ENCODE results near the gene FBXL2. TPM values are rescaled to one million over a fixed set of nuclear protein-coding genes. Genes with fewer than 3 reads are reported as not detected.

Gene FBXL2
- total RNA-seq, 1 donor from 2014 or later, result 23.3 TPM

GRCh38 chr3:33236005-33236404 lies 41.2 kb upstream of the FBXL2 start:
- no peaks in the 10 kb centered on the region for H3K9me3 Mint-ChIP-seq (ENCODE audit: unreplicated experiment)
- FAIRE-seq (no peak), DNase-seq (ENCODE audit: low read depth) (no peak)
- Histone ChIP-seq H3K4me2 (ENCODE audit: low read length) (no peak overlapping the region), H2AFZ (ENCODE audit: low read depth, low read length) (no peak overlapping the region), H3K79me2 (ENCODE audit: insufficient read depth, low read length) (no peaks in the 10 kb centered on the region), H3K27me3 (ENCODE audit: insufficient read depth, low read length) (no peaks in the 10 kb centered on the region), H4K20me1 (ENCODE audit: insufficient read depth, low read length) (no peaks in the 10 kb centered on the region), H3K27ac (ENCODE audit: low read depth, low read length) (no peak overlapping the region), H3K4me1 (ENCODE audit: insufficient read depth, low read length) (no peaks in the 10 kb centered on the region), H3K9me3 (ENCODE audit: insufficient read depth, low read depth, low read length) (no peaks in the 10 kb centered on the region), H3K36me3 (ENCODE audit: insufficient read depth, low read length) (no peaks in the 10 kb centered on the region), H3K9ac (ENCODE audit: low read length) (no peak overlapping the region), H3K4me3 (ENCODE audit: insufficient read depth, low read depth, low read length) (no peak overlapping the region)
- no peak for TF ChIP-seq CTCF (IDR thresholded peaks at IDR 0.05; ENCODE audit: insufficient read depth, low read depth, low read length)
- no peak for TF ChIP-seq EZH2 (IDR thresholded peaks at IDR 0.05; ENCODE audit: insufficient read depth, low read length)
- H3K36me3 Mint-ChIP-seq (ENCODE audit: low read depth, unreplicated experiment), result no peaks in the 10 kb centered on the region
- H3K27ac Mint-ChIP-seq (ENCODE audit: unreplicated experiment), result no peak overlapping the region
- no peaks in the 10 kb centered on the region for H3K4me1 Mint-ChIP-seq (ENCODE audit: low read depth, unreplicated experiment)
- no peak overlapping the region for H3K4me3 Mint-ChIP-seq (ENCODE audit: unreplicated experiment)
- peaks cover 8% of the 10 kb centered on the region for H3K27me3 Mint-ChIP-seq (ENCODE audit: low read depth, unreplicated experiment)

GRCh38 chr3:33237439-33237838 lies 39.8 kb upstream of the FBXL2 start:
- H3K27me3 ChIP-seq (ENCODE audit: insufficient read depth, low read length), result no peaks in the 10 kb centered on the region
- no peaks in the 10 kb centered on the region for H3K36me3 ChIP-seq (ENCODE audit: insufficient read depth, low read length)
- Mint-ChIP-seq H3K9me3 (ENCODE audit: unreplicated experiment) (peaks cover 2% of the 10 kb centered on the region), H3K27me3 (ENCODE audit: low read depth, unreplicated experiment) (peaks cover 2% of the 10 kb centered on the region), H3K36me3 (ENCODE audit: low read depth, unreplicated experiment) (no peaks in the 10 kb centered on the region), H3K4me3 (ENCODE audit: unreplicated experiment) (no peak overlapping the region), H3K4me1 (ENCODE audit: low read depth, unreplicated experiment) (no peaks in the 10 kb centered on the region), H3K27ac (ENCODE audit: unreplicated experiment) (no peak overlapping the region)
- no peak overlapping the region for H2AFZ ChIP-seq (ENCODE audit: low read depth, low read length)
- H3K4me3 ChIP-seq (ENCODE audit: insufficient read depth, low read depth, low read length), result no peak overlapping the region
- H3K27ac ChIP-seq (ENCODE audit: low read depth, low read length), result no peak overlapping the region
- DNase-seq (ENCODE audit: low read depth) (no peak), FAIRE-seq (no peak)
- no peak overlapping the region for H3K4me2 ChIP-seq (ENCODE audit: low read length)
- H3K9me3 ChIP-seq (ENCODE audit: insufficient read depth, low read depth, low read length), result no peaks in the 10 kb centered on the region
- no peaks in the 10 kb centered on the region for H3K4me1 ChIP-seq (ENCODE audit: insufficient read depth, low read length)
- H4K20me1 ChIP-seq (ENCODE audit: insufficient read depth, low read length), result no peaks in the 10 kb centered on the region
- H3K79me2 ChIP-seq (ENCODE audit: insufficient read depth, low read length), result no peaks in the 10 kb centered on the region
- TF ChIP-seq CTCF (IDR thresholded peaks at IDR 0.05; ENCODE audit: insufficient read depth, low read depth, low read length) (no peak), EZH2 (IDR thresholded peaks at IDR 0.05; ENCODE audit: insufficient read depth, low read length) (no peak)
- H3K9ac ChIP-seq (ENCODE audit: low read length), result no peak overlapping the region

- no peaks in the 10 kb centered on the region for H3K36me3 Mint-ChIP-seq (ENCODE audit: low read depth, unreplicated experiment)
- H3K4me1 ChIP-seq (ENCODE audit: insufficient read depth, low read length), result no peaks in the 10 kb centered on the region
- H3K4me3 ChIP-seq (ENCODE audit: insufficient read depth, low read depth, low read length), result no peak overlapping the region
- H3K27ac Mint-ChIP-seq (ENCODE audit: unreplicated experiment), result no peak overlapping the region
- FAIRE-seq (no peak), DNase-seq (ENCODE audit: low read depth) (no peak)
- peaks cover 2% of the 10 kb centered on the region for H3K27me3 Mint-ChIP-seq (ENCODE audit: low read depth, unreplicated experiment)
- H3K4me2 ChIP-seq (ENCODE audit: low read length), result no peak overlapping the region
- H3K36me3 ChIP-seq (ENCODE audit: insufficient read depth, low read length), result no peaks in the 10 kb centered on the region
- no peaks in the 10 kb centered on the region for H4K20me1 ChIP-seq (ENCODE audit: insufficient read depth, low read length)
- TF ChIP-seq CTCF (IDR thresholded peaks at IDR 0.05; ENCODE audit: insufficient read depth, low read depth, low read length) (no peak), EZH2 (IDR thresholded peaks at IDR 0.05; ENCODE audit: insufficient read depth, low read length) (no peak)
- no peaks in the 10 kb centered on the region for H3K4me1 Mint-ChIP-seq (ENCODE audit: low read depth, unreplicated experiment)
- H3K27me3 ChIP-seq (ENCODE audit: insufficient read depth, low read length), result no peaks in the 10 kb centered on the region
- no peak overlapping the region for H2AFZ ChIP-seq (ENCODE audit: low read depth, low read length)
- peaks cover 4% of the 10 kb centered on the region for H3K9me3 Mint-ChIP-seq (ENCODE audit: unreplicated experiment)
- no peaks in the 10 kb centered on the region for H3K9me3 ChIP-seq (ENCODE audit: insufficient read depth, low read depth, low read length)
- no peak overlapping the region for H3K4me3 Mint-ChIP-seq (ENCODE audit: unreplicated experiment)
- no peak overlapping the region for H3K27ac ChIP-seq (ENCODE audit: low read depth, low read length)
- no peaks in the 10 kb centered on the region for H3K79me2 ChIP-seq (ENCODE audit: insufficient read depth, low read length)
- no peak overlapping the region for H3K9ac ChIP-seq (ENCODE audit: low read length)
Observed at GRCh38 chr3:33238923-33239322, 38.3 kb upstream of the FBXL2 start.

All from astrocyte (in vitro differentiated cells and primary cell).